Globus pallidus (tissue), 1 donor: Measurements from ENCODE around the gene FOXF2.
A peak's percentile ranks its signal among the peaks of the same experiment; 100 is the strongest.

ENCODE experiments used
- DNase-seq: peaks from one replicate; pipeline ENCODE4 v3.0.0-alpha.2; 2015; ENCODE audit warnings: low spot score

Gene FOXF2

DNA sequence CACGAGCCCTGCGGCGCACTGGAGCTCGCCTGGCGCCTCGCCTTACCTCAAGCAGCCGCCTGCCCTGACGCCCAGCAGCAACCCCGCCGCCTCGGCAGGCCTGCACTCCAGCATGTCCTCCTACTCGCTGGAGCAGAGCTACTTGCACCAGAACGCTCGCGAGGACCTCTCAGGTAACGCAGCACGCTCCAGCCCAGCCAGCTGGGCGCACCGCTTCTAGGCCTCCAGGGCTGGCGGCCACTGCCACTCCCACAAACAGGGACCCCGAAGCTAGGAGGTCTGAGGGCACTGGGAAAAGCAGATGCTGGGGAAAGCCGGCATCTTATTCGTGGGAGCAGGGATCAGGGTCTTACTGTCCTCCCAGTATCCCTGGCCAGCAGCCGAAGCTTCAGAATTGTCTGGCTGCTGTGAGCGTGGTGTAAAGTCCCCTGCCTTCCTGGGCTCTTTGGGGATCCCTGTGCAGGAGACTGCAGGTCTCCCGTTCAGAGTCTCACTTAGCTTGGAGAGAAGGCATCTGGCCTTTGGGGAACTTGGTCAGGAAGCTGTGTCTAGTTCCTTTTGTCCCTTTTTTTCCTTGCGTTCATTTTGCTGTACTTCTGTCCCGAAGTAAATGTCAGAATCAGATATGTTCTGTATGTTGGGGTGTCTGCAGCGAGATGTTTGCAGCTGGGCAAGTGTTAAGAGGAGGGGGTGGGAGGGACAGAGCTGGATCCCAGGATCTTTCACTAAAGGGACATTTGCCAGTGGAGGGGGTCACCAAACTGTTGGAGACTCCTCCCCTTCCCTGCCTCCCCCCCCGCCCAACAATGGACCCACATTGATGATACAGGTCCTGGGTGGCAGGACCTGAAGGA, 1.8 kb downstream of the FOXF2 start:
- no peak for DNase-seq

- no peak for DNase-seq
Observed at GRCh38 chr6:1391800-1392309, 2.5 kb downstream of the FOXF2 start.

DNA sequence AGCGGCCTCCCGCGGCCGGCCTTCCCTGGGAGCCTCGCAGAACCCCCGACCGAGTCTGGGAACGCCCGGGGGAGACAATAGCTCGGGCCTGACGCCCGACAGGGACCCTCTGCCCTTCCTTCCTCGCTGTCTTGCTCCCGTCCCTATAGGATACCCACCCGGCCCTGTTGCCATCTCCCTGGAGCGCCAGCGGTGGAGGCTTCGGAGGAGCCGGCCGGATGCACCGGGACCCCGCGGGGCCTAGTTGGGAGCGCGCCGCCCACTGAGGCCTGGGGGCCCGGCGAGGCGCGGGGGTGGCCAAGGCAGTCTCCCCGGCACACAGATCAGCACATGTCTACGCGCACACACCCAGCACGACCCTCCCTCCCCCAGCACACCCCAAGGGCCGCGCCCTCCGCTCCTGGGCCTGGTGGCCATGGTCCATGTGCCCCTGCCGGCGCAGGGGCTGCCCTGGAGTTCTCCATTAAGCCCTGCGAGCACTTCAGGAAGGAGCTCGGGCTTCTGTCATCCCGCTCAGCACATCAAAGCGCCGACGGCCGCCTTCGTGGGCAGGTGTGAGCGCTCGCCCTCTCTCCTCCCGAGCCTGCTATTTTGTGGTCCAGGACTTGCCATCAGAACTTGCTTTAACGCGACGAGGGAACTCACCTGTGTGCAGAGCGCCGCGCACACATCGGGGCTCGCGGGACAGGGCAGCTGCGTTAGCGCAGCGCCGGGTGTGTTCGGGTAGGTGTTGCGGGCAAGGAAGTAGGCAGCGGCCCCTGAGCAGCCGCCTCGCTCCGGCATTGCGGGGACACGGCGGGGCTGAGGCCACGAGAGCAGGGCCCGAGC, 3.7 kb downstream of the FOXF2 start:
- DNase-seq, result no peak

DNA sequence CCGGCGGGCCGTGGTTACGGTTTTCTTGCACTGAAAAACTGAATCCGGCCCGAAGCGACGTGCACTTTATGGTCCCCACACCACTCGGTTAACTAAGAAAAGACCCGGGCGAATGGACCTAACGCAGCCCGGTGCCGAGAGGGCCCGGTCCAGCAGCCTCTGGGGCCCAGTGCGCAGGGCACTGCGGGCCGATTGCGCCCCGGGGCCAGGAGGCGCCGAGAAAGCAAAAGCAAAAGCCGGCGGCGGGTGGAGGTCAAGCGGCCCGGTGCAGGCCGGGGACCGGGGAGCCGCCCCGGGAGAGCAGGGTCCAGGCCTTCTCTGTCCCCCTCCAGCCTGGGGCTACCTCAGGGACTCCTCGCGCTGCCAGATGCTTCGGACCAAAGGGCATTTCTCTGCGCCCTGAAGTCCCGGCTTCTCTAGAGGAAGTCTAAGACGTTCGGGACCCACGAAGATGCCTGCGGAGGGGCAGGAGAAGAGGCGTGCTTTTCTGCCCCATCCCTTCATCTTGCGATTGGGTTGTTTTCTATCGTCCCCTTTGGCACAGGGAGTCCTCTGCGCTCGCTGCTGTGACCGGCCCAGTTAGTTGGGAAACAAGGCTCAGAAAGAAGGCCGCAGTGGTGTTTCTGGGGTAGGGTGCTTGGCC, 4.4 kb downstream of the FOXF2 start:
- no peak for DNase-seq

- no peak for DNase-seq
Observed at GRCh38 chr6:1394514-1395463, 5.4 kb downstream of the FOXF2 start.

DNA sequence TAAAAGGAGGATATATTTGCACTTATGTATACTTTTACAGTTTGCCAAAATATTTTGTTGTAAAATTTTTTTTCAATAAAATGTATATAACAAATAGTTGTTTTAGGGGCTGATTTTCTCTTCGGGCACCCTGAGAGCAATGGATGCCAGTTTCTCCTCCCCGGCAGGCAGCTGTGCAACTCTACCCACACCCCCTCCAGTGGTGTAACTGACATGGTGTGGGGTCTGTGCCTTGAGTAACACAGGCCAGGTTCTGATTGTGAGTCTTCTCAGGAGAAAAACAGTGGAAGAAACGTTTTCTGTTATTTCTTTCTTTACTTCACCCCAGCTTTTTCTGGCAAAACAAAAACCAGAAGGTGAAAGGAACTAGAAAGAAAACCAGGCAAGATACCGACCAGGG, 6.1 kb downstream of the FOXF2 start:
- DNase-seq, result no peak

- DNase-seq, result no peak
Observed at GRCh38 chr6:1395941-1396908, 6.8 kb downstream of the FOXF2 start.

DNA sequence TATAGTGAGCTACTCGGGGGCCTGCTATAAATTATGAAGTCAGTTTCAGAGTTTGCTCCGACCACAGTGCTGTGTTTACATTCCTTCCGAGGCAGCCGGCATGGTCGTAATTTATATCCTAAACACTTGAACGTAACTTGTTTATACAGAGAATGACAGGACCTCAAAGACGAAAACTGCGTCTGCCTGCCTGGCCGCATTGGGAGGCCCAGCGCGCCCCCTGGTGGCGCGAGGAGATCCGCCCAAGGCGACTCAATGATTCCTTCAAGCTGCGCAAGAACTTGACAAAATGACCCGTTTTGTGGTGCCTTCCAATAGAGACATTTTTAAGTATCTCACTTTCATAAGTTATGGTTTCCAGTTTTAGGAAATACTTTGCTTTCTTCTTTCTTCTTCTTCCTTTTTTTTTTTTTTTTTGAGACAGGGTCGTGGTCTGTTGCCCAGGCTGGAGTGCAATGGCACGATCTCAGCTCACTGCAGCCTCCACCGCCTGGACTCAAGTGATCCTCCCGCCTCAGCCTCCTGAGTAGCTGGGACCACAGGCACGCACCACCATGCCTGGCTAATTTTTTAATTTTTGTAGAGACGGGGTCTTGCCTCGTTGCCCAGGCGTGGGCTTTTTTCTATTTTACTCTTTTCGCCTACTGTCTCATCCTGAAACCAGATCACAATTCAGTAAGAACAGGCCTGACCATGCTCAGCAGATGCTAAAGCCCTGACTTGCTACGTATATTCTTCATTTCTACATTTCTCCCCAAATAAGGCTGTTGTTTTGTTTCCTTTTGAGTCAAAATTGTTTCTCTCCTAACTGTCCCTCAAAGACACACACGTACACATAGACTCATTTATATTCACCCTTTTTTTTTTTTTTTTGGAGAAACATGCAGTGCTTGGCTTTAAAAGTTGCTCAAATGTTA, 7.8 kb downstream of the FOXF2 start:
- peak; percentile 51 for DNase-seq

GRCh38 chr6:1399085-1399780, 9.9 kb downstream of the FOXF2 start:
- no peak for DNase-seq

DNA sequence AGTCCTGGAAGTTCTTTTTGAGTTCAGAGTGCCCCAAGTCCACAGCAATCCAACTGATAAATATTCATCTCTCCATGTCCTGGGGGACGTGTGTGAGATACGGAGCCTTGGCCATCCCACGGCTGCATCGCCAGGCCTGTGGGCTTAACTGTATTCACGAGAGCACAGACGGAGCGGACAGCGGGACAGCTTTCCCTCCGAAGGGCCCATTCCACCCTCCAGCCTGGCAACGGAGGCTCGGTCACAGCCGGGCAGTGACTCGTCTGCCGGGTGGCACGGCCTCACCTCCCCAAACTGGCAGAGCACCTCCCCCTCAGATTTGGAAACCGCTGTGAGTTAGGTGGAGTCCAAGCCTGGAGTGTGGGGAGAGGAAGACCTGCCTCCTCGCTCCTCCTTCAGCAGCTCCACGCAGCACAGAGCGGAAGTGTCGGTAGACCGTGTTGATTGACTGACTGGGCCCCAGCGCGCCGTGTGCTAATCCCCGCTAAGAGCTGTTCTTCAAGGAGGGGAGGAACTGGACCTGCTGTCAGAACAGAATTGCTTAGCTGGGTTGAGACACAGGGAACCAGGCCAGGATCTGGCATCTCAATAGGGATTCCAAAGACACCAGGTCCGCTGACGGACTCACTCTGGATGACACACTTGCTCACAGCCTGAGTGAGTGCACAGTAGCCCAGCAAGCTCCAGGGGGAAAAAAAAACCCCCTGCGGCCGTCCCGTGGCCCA, 10.9 kb downstream of the FOXF2 start:
- no peak for DNase-seq

GRCh38 chr6:1402369-1402768, 13.0 kb downstream of the FOXF2 start:
- DNase-seq, result no peak

- DNase-seq, result no peak
Observed at GRCh38 chr6:1402868-1403267, 13.5 kb downstream of the FOXF2 start.

- DNase-seq, result no peak
Observed at GRCh38 chr6:1403851-1404712, 14.7 kb downstream of the FOXF2 start.

DNA sequence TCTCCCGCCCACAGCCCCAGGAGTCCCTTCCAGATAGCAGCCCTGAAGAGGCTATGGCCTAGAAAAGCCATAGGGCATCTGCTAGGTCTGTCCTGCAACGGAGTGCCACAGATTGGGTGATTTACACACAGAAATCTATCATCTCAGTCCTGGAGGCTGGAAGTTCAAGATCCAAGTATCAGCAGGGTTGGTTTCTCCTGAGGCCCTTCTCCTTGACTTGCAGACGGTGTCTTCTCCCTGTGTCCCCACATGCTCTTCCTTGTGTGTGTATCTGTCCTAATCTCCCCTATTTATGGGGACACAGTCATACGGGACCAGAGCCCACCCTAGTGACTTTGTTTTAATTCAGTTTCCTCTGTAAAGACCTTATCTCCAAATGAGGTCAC, 15.3 kb downstream of the FOXF2 start:
- DNase-seq, result no peak

- no peak for DNase-seq
Observed at GRCh38 chr6:1405221-1405620, 15.8 kb downstream of the FOXF2 start.

GRCh38 chr6:1406306-1407072, 17.1 kb downstream of the FOXF2 start:
- no peak for DNase-seq
